Measurements from ENCODE around the gene ASPHD1. TPM values are rescaled to one million over a fixed set of nuclear protein-coding genes. Genes with fewer than 3 reads are reported as not detected.

Gene ASPHD1
- total RNA-seq, 1 experiment from 2014 or later, result 5.7 TPM

GRCh38 chr16:29896841-29897240, 3.4 kb upstream of the ASPHD1 start:
- Mint-ChIP-seq H3K4me3 (ENCODE audit: unreplicated experiment) (no peak overlapping the region), H3K27ac (ENCODE audit: low read depth, unreplicated experiment) (no peak overlapping the region), H3K27me3 (ENCODE audit: insufficient read depth, unreplicated experiment) (peaks cover 27% of the 10 kb centered on the region), H3K4me1 (ENCODE audit: insufficient read depth, unreplicated experiment) (peaks cover 10% of the 10 kb centered on the region), H3K9me3 (ENCODE audit: unreplicated experiment) (no peaks in the 10 kb centered on the region), H3K36me3 (ENCODE audit: insufficient read depth, unreplicated experiment) (no peaks in the 10 kb centered on the region)
- ChIA-PET POLR2A (no interaction called here), CTCF (no interaction called here)
- intact Hi-C loops (cut with micrococcal nuclease), result no loop called here
- TF ChIP-seq, protein P1, sequence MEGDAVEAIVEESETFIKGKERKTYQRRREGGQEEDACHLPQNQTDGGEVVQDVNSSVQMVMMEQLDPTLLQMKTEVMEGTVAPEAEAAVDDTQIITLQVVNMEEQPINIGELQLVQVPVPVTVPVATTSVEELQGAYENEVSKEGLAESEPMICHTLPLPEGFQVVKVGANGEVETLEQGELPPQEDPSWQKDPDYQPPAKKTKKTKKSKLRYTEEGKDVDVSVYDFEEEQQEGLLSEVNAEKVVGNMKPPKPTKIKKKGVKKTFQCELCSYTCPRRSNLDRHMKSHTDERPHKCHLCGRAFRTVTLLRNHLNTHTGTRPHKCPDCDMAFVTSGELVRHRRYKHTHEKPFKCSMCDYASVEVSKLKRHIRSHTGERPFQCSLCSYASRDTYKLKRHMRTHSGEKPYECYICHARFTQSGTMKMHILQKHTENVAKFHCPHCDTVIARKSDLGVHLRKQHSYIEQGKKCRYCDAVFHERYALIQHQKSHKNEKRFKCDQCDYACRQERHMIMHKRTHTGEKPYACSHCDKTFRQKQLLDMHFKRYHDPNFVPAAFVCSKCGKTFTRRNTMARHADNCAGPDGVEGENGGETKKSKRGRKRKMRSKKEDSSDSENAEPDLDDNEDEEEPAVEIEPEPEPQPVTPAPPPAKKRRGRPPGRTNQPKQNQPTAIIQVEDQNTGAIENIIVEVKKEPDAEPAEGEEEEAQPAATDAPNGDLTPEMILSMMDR (IDR thresholded peaks at IDR 0.05; ENCODE audit: unreplicated experiment), result no peak
- no TSS peak for BruUV-seq (replicated peaks)
- no peak for DNase-seq (ENCODE audit: unreplicated experiment)

- BruUV-seq (replicated peaks), result no TSS peak
- H3K27ac Mint-ChIP-seq (ENCODE audit: low read depth, unreplicated experiment), result no peak overlapping the region
- no peaks in the 10 kb centered on the region for H3K36me3 Mint-ChIP-seq (ENCODE audit: insufficient read depth, unreplicated experiment)
- CTCF ChIA-PET, result no interaction called here
- DNase-seq (ENCODE audit: unreplicated experiment), result no peak
- TF ChIP-seq, protein P1 (IDR thresholded peaks at IDR 0.05; ENCODE audit: unreplicated experiment), result no peak
- POLR2A ChIA-PET, result no interaction called here
- peaks cover 27% of the 10 kb centered on the region for H3K27me3 Mint-ChIP-seq (ENCODE audit: insufficient read depth, unreplicated experiment)
- no peaks in the 10 kb centered on the region for H3K9me3 Mint-ChIP-seq (ENCODE audit: unreplicated experiment)
- intact Hi-C loops (cut with micrococcal nuclease), result no loop called here
- peaks cover 10% of the 10 kb centered on the region for H3K4me1 Mint-ChIP-seq (ENCODE audit: insufficient read depth, unreplicated experiment)
- H3K4me3 Mint-ChIP-seq (ENCODE audit: unreplicated experiment), result no peak overlapping the region
Measured at GRCh38 chr16:29897333-29897732, 3.0 kb upstream of the ASPHD1 start.

GRCh38 chr16:29898135-29898803, 2.0 kb upstream of the ASPHD1 start:
- CTCF ChIA-PET, result interaction anchor here (0.6 to 0.8 kb wide), 2 partner anchors 27 to 563 kb away, joined by 3 read pairs; no protein-coding TSS in a partner anchor
- no peak for DNase-seq (ENCODE audit: unreplicated experiment)
- Mint-ChIP-seq H3K4me1 (ENCODE audit: insufficient read depth, unreplicated experiment) (peaks cover 10% of the 10 kb centered on the region), H3K9me3 (ENCODE audit: unreplicated experiment) (no peaks in the 10 kb centered on the region), H3K27ac (ENCODE audit: low read depth, unreplicated experiment) (no peak overlapping the region), H3K4me3 (ENCODE audit: unreplicated experiment) (no peak overlapping the region), H3K27me3 (ENCODE audit: insufficient read depth, unreplicated experiment) (peaks cover 27% of the 10 kb centered on the region), H3K36me3 (ENCODE audit: insufficient read depth, unreplicated experiment) (no peaks in the 10 kb centered on the region)
- no TSS peak for BruUV-seq (replicated peaks)
- POLR2A ChIA-PET, result interaction anchor here (2.6 kb wide), 1 partner anchor 76 kb away, joined by 20 read pairs; the partner anchor contains the start of gene TAOK2
- intact Hi-C loops (cut with micrococcal nuclease), result no loop called here
- TF ChIP-seq, protein P1 (IDR thresholded peaks at IDR 0.05; ENCODE audit: unreplicated experiment), result no peak

DNA sequence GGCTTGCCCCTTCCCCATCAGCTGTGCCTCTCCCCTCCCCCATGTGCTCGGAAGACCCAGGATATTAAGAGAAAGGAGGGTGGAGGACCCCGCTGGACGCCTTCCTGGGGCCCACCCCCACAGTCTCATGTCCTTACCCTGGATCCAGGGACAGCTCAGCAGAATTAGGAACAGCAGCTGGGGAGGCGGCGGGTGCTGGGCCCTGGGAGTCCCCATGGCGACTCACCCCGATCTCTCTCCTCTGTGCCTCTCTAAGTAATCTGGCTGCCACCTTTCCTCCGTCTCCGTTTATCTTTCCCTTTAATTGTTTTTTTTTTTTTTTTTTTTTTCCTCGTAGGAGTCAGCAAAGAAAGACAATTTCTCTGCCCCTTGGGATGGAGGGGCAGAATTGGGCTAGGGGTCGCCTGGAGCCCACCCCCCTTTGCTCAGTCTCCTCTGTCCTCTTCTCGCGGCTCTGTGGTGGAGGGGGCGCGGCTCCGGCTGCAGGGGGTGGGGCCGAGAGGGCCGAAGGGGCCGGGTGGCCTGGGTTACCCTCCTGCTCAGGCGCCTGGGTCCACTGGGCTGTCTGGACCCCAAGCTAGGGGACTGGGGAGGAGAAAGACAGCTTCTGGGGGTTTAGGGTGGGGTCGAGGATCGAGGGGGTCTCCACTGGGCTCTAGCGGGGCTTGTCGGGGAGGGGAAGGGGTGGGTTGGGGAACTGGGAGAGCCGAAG, 1.3 kb upstream of the ASPHD1 start:
- H3K27me3 Mint-ChIP-seq (ENCODE audit: insufficient read depth, unreplicated experiment), result peaks cover 27% of the 10 kb centered on the region
- H3K4me1 Mint-ChIP-seq (ENCODE audit: insufficient read depth, unreplicated experiment), result peaks cover 10% of the 10 kb centered on the region
- CTCF ChIA-PET, result interaction anchor here (0.6 to 0.8 kb wide), 3 partner anchors 26 to 562 kb away, joined by 3 read pairs; partner anchors contain the start of gene TAOK2
- intact Hi-C loops (cut with micrococcal nuclease), result no loop called here
- no peaks in the 10 kb centered on the region for H3K9me3 Mint-ChIP-seq (ENCODE audit: unreplicated experiment)
- POLR2A ChIA-PET, result interaction anchor here (0.7 to 2.6 kb wide), 7 partner anchors 27 to 96 kb away, joined by 3 to 20 read pairs (median 8); partner anchors contain the start of genes CDIPT, HIRIP3, KCTD13 and TAOK2
- no TSS peak for BruUV-seq (replicated peaks)
- TF ChIP-seq, protein P1 (IDR thresholded peaks at IDR 0.05; ENCODE audit: unreplicated experiment), result no peak
- peaks cover 6% of the 10 kb centered on the region for H3K36me3 Mint-ChIP-seq (ENCODE audit: insufficient read depth, unreplicated experiment)
- peak overlapping the region; percentile 66 for H3K4me3 Mint-ChIP-seq (ENCODE audit: unreplicated experiment)
- DNase-seq (ENCODE audit: unreplicated experiment), result no peak
- H3K27ac Mint-ChIP-seq (ENCODE audit: low read depth, unreplicated experiment), result no peak overlapping the region
